A673 (cell line): ENCODE results near the gene STOX2.

Source experiments
- EZH2 ChIP-seq: fragments of 200-600 bp; sonication (generic); IDR thresholded peaks from 2 replicates; pipeline ENCODE4 v1.6.1; 2017; ENCODE audit warnings: borderline replicate concordance, low read depth, mild to moderate bottlenecking, mixed read lengths, antibody characterized with exemption, low read length; ENCODE audit not compliant: poor library complexity, severe bottlenecking
- TF ChIP-seq, protein P1 (sequence below): fragments of 300-800, 200-600 bp; sonication (generic); conservative IDR thresholded peaks from 2 replicates; pipeline ENCODE4 v1.5.1; 2017; ENCODE audit warnings: low read depth, mild to moderate bottlenecking, antibody characterized with exemption, low read length, moderate library complexity, mixed read lengths

DNA sequence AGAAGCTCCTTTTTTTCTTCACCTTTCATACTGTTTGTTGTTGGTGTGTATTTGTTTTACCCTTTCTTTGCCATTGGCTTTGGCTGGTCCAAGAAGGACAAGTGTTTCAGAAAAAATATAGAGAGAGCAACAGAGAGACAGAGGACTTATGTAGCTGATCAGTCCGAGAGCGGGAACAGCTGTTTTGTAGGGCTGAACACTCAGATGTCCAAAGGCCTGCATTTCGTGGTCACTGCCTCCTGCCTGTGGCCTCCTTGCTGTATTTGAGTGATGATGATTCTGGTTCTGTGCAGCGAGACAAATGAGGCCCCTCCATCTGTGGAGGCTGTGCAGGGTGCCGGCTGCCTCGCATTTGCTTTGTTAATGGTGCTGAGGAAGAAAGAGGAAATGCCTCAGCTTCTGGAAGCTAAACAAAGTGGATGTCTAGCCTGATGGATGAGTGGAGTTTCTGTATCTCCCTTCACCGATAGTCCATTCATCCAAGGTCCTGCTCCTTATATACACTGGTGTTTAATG is 19.8 kb upstream of the STOX2 start:
- TF ChIP-seq, protein P1, sequence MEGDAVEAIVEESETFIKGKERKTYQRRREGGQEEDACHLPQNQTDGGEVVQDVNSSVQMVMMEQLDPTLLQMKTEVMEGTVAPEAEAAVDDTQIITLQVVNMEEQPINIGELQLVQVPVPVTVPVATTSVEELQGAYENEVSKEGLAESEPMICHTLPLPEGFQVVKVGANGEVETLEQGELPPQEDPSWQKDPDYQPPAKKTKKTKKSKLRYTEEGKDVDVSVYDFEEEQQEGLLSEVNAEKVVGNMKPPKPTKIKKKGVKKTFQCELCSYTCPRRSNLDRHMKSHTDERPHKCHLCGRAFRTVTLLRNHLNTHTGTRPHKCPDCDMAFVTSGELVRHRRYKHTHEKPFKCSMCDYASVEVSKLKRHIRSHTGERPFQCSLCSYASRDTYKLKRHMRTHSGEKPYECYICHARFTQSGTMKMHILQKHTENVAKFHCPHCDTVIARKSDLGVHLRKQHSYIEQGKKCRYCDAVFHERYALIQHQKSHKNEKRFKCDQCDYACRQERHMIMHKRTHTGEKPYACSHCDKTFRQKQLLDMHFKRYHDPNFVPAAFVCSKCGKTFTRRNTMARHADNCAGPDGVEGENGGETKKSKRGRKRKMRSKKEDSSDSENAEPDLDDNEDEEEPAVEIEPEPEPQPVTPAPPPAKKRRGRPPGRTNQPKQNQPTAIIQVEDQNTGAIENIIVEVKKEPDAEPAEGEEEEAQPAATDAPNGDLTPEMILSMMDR, result no peak
- no peak for TF ChIP-seq EZH2
